ENCODE data around the gene TMED10.

The TMED10 gene

DNA sequence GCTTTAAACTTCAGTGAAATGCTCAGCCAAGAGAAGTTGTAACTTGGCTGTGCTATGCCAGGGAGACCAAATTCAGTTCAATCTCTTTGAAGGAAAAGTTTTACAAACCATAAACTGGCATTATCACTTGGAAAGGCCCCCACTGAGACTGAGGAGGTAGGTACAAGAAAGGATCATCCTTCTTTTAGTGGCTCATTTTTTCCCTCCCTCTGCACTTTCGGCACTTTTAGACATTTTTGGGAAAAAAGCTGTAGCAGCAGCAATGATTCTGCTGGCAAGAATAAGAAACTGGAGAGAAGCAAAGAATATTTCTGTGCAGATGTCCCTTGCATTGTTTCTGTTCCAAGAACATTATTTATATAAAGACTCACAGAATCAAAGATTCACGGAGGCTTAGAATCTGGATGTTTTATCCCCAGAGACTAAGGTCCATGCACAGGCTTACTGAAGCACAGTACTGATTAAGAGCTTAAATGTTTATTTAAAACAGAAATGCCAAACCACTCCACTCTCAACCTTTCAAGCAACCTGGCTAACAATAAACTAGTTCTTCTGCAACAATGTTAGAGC is 94.7 kb downstream of the TMED10 start:
- DNase-seq, result no peak
